T-cell (primary cell): ENCODE measurements around the gene SORBS1. TPM values are rescaled to one million over a fixed set of nuclear protein-coding genes. Genes with fewer than 3 reads are reported as not detected.

Experiments
- ATAC-seq, 4 experiments: fragments of 200-7000 bp in 3 of 4; fragments of 150-1000 bp in 1 of 4; cut with Tn5 transposase; replicated peaks in 1 of 4; 1 replicate in 3 of 4; 2 replicates in 1 of 4; pipeline ENCODE4 v1.10.0; 2021; ENCODE audit warnings: moderate library complexity in 3 of 4, mild to moderate bottlenecking in 2 of 4, moderate number of reproducible peaks in 1 of 4
- CTCF ChIA-PET, 2 donors: fragments of 300-600 bp; sonication (Branson Sonifier 250); formaldehyde crosslinking; loops; one replicate each; lab custom pipeline; 2022; ENCODE audit warnings: antibody characterized with exemption in 2 of 2; lab: Charles Lee
- POLR2A ChIA-PET, 2 donors: fragments of 300-600 bp; sonication (Branson Sonifier 250); formaldehyde crosslinking; loops; one replicate each; lab custom pipeline; 2022; ENCODE audit warnings: antibody characterized with exemption in 2 of 2; lab: Charles Lee
- DNase-seq, 35 experiments: peaks; one replicate each; pipeline versions ENCODE4 v3.0.0 to v3.0.0-alpha.2; 2013 to 2023
- H3K27ac ChIP-seq: one replicate; pipeline ENCODE4 v1.5.1; 2013; ENCODE audit warnings: low read length
- H3K27me3 ChIP-seq, 2 experiments: replicated peaks in 1 of 2; 1 replicate in 1 of 2; 2 replicates in 1 of 2; pipeline versions ENCODE4 v1.6.1 to v1.7.0; 2013; ENCODE audit warnings: low read length in 1 of 2, mixed read lengths in 1 of 2; ENCODE audit not compliant: control insufficient read depth in 2 of 2, insufficient read depth in 2 of 2; ENCODE audit errors: extremely low read depth in 1 of 2
- H3K36me3 ChIP-seq, 2 donors: 1 replicate in 1 of 2; 2 replicates in 1 of 2; pipeline versions ENCODE4 v1.6.1 to v1.7.0; 2013; ENCODE audit warnings: low read length in 1 of 2; ENCODE audit not compliant: control insufficient read depth in 2 of 2, insufficient read depth in 1 of 2; ENCODE audit errors: extremely low read depth in 1 of 2
- H3K4me1 ChIP-seq, 2 experiments: 1 replicate in 1 of 2; 2 replicates in 1 of 2; pipeline versions ENCODE4 v1.6.1 to v1.7.0; 2013; ENCODE audit warnings: low read length in 2 of 2, mixed read lengths in 1 of 2; ENCODE audit not compliant: insufficient read depth in 2 of 2, control insufficient read depth in 1 of 2; ENCODE audit errors: extremely low read depth in 1 of 2
- H3K4me3 ChIP-seq, 2 donors: 1 replicate in 1 of 2; 2 replicates in 1 of 2; pipeline versions ENCODE4 v1.5.1 to v1.7.0; 2013; ENCODE audit warnings: mild to moderate bottlenecking in 2 of 2, low read length in 1 of 2, moderate library complexity in 1 of 2; ENCODE audit not compliant: control insufficient read depth in 1 of 2; ENCODE audit errors: extremely low read depth in 1 of 2
- H3K9me3 ChIP-seq: 2 replicates; pipeline ENCODE4 v1.7.0; 2013
- H3K27ac Mint-ChIP-seq, 2 donors: one replicate each; pipeline ENCODE4 v1.8.0; 2020 to 2021; ENCODE audit warnings: mild to moderate bottlenecking in 2 of 2, mixed read lengths in 2 of 2
- H3K27me3 Mint-ChIP-seq, 2 donors: one replicate each; pipeline ENCODE4 v1.8.0; 2021 to 2022; ENCODE audit warnings: mixed read lengths in 2 of 2
- H3K36me3 Mint-ChIP-seq: one replicate; pipeline ENCODE4 v1.8.0; 2021; ENCODE audit warnings: mixed read lengths
- H3K4me1 Mint-ChIP-seq, 3 donors: one replicate each; pipeline ENCODE4 v1.8.0; 2020 to 2022; ENCODE audit warnings: mixed read lengths in 3 of 3, mild to moderate bottlenecking in 1 of 3
- H3K4me3 Mint-ChIP-seq, 3 donors: one replicate each; pipeline ENCODE4 v1.8.0; 2020 to 2022; ENCODE audit warnings: mild to moderate bottlenecking in 3 of 3, mixed read lengths in 3 of 3, moderate library complexity in 3 of 3
- H3K9me3 Mint-ChIP-seq, 3 donors: one replicate each; pipeline ENCODE4 v1.8.0; 2020 to 2022; ENCODE audit warnings: mixed read lengths in 3 of 3
- WGBS: methylation state at CpG from one replicate; pipeline ENCODE4 v1.1.5; 2013; ENCODE audit warnings: missing lambda C conversion rate; ENCODE audit not compliant: insufficient coverage; 5-methylcytosine and 5-hydroxymethylcytosine counted together
- total RNA-seq, 35 experiments: library from RNA in 6 of 35; stranded (reverse) in 6 of 35; fragments of 120-200 nt in 1 of 35; gene quantifications; one replicate each; pipeline versions ENCODE4 v1.2.1 to v1.2.4 and lab custom pipeline; 2013 to 2026

SORBS1 gene
- total RNA-seq, 5 donors from 2014 or later (not counting 1 experiment from before 2014, with no cell fraction given) = 0.98 to 2.4 (median 1.8) TPM

DNA sequence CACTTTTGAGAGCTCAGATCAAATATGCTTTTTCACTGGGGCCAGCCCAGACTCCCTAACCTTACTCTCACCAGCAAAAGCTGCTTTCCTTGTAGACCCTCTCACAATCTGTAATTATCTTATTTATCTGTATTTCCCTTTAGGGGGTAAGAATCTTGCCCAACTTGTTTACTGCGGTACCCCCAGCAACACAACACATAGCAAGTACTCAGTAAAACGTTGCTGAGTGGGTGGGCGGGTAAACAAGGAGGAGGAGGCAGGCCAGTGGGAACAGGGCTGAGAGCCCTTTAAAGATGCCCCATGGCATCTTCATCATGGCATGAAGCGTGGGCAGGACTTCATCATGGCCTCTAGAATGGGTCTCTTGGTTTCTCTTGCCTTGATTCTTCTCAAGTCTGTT lies 64.2 kb downstream of the SORBS1 start:
- Histone ChIP-seq H3K4me1 (no peaks in the 10 kb centered on the region), H3K4me3 (no peak overlapping the region), H3K36me3 (no peaks in the 10 kb centered on the region), H3K9me3 (no peaks in the 10 kb centered on the region), H3K27ac (no peak overlapping the region), H3K27me3 (peaks cover 0 to 3% of the 10 kb centered on the region in 2 experiments)
- Mint-ChIP-seq H3K4me1 (no peaks in the 10 kb centered on the region), H3K9me3 (no peaks in the 10 kb centered on the region), H3K36me3 (no peaks in the 10 kb centered on the region), H3K4me3 (no peak overlapping the region), H3K27ac (no peak overlapping the region), H3K27me3 (peaks cover 2 to 11% of the 10 kb centered on the region in 2 donors)
- 46% methylated on average over 1 of the region's 4 CpGs for WGBS
- DNase-seq = no peak
- ChIA-PET POLR2A (interaction anchor here in 1 of 2 donors (0.8 kb wide), 1 partner anchor 18 kb away, joined by 3 read pairs; no protein-coding TSS in a partner anchor), CTCF (no interaction called here)
- ATAC-seq = no peak

GRCh38 chr10:95496246-95496911 lies 64.8 kb downstream of the SORBS1 start:
- no peaks in the 10 kb centered on the region for H3K36me3 ChIP-seq
- no peak overlapping the region for H3K4me3 ChIP-seq
- DNase-seq (no peak), ATAC-seq (no peak)
- no peak overlapping the region for H3K27ac ChIP-seq
- ChIA-PET POLR2A (interaction anchor here in 1 of 2 donors (0.8 kb wide), 1 partner anchor 18 kb away, joined by 3 read pairs; no protein-coding TSS in a partner anchor), CTCF (no interaction called here)
- no peaks in the 10 kb centered on the region for H3K36me3 Mint-ChIP-seq
- H3K27me3 ChIP-seq = peaks cover 0 to 3% of the 10 kb centered on the region in 2 experiments
- H3K4me1 ChIP-seq = no peaks in the 10 kb centered on the region
- H3K27ac Mint-ChIP-seq = no peak overlapping the region
- peaks cover 2 to 11% of the 10 kb centered on the region in 2 donors for H3K27me3 Mint-ChIP-seq
- H3K9me3 ChIP-seq = no peaks in the 10 kb centered on the region
- no peaks in the 10 kb centered on the region for H3K9me3 Mint-ChIP-seq
- 78% methylated on average over 1 of the region's 2 CpGs for WGBS
- no peaks in the 10 kb centered on the region for H3K4me1 Mint-ChIP-seq
- no peak overlapping the region for H3K4me3 Mint-ChIP-seq

GRCh38 chr10:95493862-95494261 lies 67.3 kb downstream of the SORBS1 start:
- Mint-ChIP-seq H3K9me3 (no peaks in the 10 kb centered on the region), H3K27me3 (peaks cover 2 to 7% of the 10 kb centered on the region in 2 donors), H3K27ac (no peak overlapping the region), H3K36me3 (no peaks in the 10 kb centered on the region), H3K4me1 (no peaks in the 10 kb centered on the region), H3K4me3 (no peak overlapping the region)
- no peak overlapping the region for H3K27ac ChIP-seq
- 83% methylated on average over 1 of the region's 2 CpGs for WGBS
- DNase-seq (no peak), ATAC-seq (no peak)
- H3K36me3 ChIP-seq = no peaks in the 10 kb centered on the region
- ChIA-PET POLR2A (no interaction called here), CTCF (no interaction called here)
- H3K27me3 ChIP-seq = no peaks in the 10 kb centered on the region
- H3K4me1 ChIP-seq = no peaks in the 10 kb centered on the region
- H3K9me3 ChIP-seq = no peaks in the 10 kb centered on the region
- H3K4me3 ChIP-seq = no peak overlapping the region

GRCh38 chr10:95487994-95488393 lies 73.2 kb downstream of the SORBS1 start:
- no peak overlapping the region for H3K4me3 ChIP-seq
- no peaks in the 10 kb centered on the region for H3K36me3 Mint-ChIP-seq
- H3K27me3 Mint-ChIP-seq = no peaks in the 10 kb centered on the region
- no peak overlapping the region for H3K27ac ChIP-seq
- H3K4me3 Mint-ChIP-seq = no peak overlapping the region
- H3K4me1 ChIP-seq = no peaks in the 10 kb centered on the region
- no peak for ATAC-seq
- H3K27ac Mint-ChIP-seq = no peak overlapping the region
- CTCF ChIA-PET = no interaction called here
- no peak for DNase-seq
- H3K36me3 ChIP-seq = no peaks in the 10 kb centered on the region
- POLR2A ChIA-PET = no interaction called here
- H3K9me3 ChIP-seq = no peaks in the 10 kb centered on the region
- no peaks in the 10 kb centered on the region for H3K9me3 Mint-ChIP-seq
- H3K4me1 Mint-ChIP-seq = peaks cover 0 to 6% (median 4%) of the 10 kb centered on the region in 3 donors
- H3K27me3 ChIP-seq = no peaks in the 10 kb centered on the region

DNA sequence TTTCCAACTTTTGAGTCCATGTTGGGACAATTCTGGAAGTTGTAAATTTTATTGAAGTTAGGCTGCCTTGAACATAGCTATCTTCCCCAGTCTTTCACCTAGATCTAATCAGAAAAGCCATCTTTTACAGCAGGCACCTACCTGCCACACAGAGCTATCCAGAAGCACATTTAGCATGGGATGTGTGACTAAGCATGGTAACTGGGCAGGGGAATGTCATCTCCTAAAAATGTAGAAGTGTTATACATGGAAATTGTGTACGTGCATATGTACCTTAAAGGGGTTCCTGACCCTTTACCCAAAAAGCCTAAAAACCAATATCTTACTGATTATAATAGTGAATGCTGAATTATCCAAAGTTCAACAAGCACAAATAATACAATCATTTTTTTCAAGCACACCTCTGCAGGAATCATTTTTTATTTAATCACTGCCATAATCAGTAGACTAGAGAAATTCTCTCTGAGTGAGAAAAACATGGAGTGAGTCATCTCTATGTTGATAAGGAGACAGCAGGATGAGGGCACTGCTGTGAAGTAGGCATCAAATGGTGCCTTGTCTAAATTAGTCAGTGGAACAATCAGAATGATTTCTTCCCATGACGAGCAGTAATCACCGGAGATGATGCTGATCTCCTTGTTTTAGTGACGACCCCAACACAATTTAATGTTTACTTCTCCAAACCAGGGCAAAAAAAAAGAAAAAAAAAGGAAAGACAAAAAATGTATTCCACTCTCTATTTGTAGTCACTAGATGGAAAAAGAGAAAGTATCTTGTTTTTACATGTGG lies 75.9 kb downstream of the SORBS1 start:
- peaks cover 0 to 3% of the 10 kb centered on the region in 2 donors for H3K27me3 Mint-ChIP-seq
- ATAC-seq (no peak), DNase-seq (no peak)
- CTCF ChIA-PET = interaction anchor here in 1 of 2 donors (1.0 kb wide), 1 partner anchor 119 kb away, joined by 5 read pairs; no protein-coding TSS in a partner anchor
- no peaks in the 10 kb centered on the region for H3K36me3 ChIP-seq
- no peaks in the 10 kb centered on the region for H3K9me3 ChIP-seq
- H3K27ac Mint-ChIP-seq = no peak overlapping the region
- no peak overlapping the region for H3K27ac ChIP-seq
- peaks cover 0 to 6% (median 4%) of the 10 kb centered on the region in 3 donors for H3K4me1 Mint-ChIP-seq
- H3K4me3 ChIP-seq = no peak overlapping the region
- POLR2A ChIA-PET = no interaction called here
- H3K27me3 ChIP-seq = no peaks in the 10 kb centered on the region
- H3K4me3 Mint-ChIP-seq = no peak overlapping the region
- H3K4me1 ChIP-seq = no peaks in the 10 kb centered on the region
- no peaks in the 10 kb centered on the region for H3K9me3 Mint-ChIP-seq
- WGBS = no CpG with 5 or more reads among the region's 4 CpGs
- H3K36me3 Mint-ChIP-seq = no peaks in the 10 kb centered on the region

DNA sequence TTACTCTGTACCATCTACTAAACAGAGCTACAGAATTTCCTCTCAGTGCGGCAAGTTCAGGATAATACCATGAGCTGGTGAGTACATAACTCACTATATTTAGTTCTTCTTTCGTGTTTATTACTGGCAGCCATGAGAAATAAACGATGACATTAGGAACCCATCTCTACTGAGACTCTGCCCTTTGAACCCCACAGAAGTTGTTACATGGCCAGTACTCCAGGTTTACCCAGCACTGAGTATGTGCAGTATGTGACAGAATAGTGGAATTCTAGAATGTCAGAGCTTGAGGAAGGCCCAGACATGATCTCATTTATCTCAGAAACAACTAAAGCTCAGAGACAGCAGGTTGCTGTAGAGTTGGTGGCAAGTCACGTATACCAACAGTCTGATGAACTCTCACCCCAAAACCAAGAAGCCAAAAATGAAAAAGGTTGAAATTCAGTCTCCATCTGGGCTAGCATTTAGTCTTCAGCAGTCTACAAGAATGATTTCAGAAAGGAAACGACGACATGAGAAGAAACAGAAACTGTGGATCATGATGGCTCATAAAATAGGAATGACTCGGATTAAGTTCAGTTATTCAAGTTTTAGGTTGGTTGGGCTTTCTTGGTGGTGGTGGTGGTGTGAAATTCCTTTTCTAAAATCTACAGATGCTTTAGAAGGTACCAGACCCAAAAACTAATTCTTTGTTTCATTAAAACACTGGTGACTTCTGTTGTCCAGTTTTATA lies 78.5 kb downstream of the SORBS1 start:
- ATAC-seq (no peak), DNase-seq (no peak)
- Mint-ChIP-seq H3K9me3 (no peaks in the 10 kb centered on the region), H3K27me3 (peaks cover 2 to 3% of the 10 kb centered on the region in 2 donors), H3K4me1 (peaks cover 0 to 6% (median 4%) of the 10 kb centered on the region in 3 donors), H3K36me3 (no peaks in the 10 kb centered on the region), H3K27ac (no peak overlapping the region), H3K4me3 (no peak overlapping the region)
- ChIA-PET POLR2A (no interaction called here), CTCF (no interaction called here)
- H3K27ac ChIP-seq = no peak overlapping the region
- no peak overlapping the region for H3K4me3 ChIP-seq
- H3K4me1 ChIP-seq = no peaks in the 10 kb centered on the region
- H3K36me3 ChIP-seq = no peaks in the 10 kb centered on the region
- no peaks in the 10 kb centered on the region for H3K27me3 ChIP-seq
- 93% methylated on average over 2 of the region's 7 CpGs for WGBS
- no peaks in the 10 kb centered on the region for H3K9me3 ChIP-seq
